CD4-positive, alpha-beta T cell treated with Interleukin-17A for 1 hour (primary cell): ENCODE data around the gene PAK4.
"Not testable (repeated sequence)": the region's sequence is repeated elsewhere in the genome, so short reads cannot be mapped to it uniquely, and the experiment has no call there.

ENCODE experiments used
- DNase-seq: peaks from one replicate; pipeline ENCODE4 v3.0.0-alpha.2; 2020

PAK4 gene

DNA sequence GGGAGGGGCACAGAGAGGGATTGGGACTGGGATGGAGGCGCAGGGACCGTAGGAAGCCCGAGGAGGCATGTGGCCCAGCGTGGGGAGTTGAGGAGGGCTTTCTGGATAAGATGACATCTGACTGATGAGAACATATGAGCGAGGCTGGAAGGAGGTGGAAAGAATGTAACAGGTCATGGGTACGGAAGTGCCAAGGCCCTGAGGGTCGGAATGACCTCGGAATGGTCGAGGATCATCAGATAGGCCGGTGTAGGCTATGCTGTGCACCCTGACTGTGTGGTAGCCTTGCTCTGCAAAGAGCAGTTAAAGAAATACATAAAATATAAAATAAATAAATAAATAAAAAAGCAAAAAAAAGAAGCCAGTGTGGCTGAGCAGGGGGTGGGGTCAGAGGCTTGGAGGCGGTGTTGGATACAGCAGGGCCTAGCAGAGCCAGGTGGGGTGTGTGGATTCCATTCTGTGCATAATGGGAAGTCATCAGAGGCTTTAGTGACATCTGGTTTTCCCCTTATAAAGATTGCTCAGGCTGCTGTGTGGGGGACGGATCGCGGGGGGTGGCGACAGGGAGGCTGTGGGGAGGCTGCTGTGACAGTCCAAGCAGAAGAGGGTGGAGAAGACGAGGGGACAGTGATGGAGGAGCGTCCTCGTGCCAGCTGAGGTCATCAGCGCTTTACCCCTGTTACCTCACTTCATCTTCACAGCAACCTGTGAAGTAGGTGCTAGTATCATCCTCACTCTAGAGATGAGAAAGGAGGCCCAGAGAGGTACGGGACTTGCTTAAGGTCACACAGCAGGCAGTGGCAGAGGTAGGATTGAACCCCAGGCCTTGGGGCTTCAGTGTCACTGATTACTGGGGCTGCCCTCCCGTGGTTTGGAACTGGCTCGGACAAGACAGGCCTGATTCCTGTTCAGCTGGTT is 5.0 kb downstream of the PAK4 start:
- DNase-seq, result no peak

DNA sequence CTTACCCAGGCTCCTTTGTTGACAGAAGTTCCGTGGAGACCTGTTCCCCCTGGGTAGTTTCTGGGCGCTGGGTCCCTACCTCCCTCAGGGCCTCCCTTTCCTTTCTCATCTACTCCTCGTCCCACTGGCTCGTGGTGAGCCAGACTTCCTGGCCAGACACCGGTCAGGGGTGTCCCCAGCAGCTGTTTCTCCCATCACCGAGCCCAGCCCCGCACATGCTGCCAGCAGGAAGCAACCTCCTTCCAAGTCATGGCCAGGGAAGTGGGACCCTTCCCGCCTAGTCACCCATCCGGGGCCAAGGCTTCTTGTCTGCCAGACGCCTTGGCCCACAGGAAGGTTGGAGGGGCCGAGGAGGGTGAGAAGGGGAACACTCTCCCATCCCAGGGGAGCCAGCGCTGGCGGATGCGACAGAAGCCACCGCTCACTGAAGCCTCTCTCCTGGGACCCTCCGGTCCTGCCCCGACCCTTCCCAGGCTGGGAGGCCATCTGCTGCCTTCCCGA is 5.7 kb downstream of the PAK4 start:
- DNase-seq, result no peak

DNA sequence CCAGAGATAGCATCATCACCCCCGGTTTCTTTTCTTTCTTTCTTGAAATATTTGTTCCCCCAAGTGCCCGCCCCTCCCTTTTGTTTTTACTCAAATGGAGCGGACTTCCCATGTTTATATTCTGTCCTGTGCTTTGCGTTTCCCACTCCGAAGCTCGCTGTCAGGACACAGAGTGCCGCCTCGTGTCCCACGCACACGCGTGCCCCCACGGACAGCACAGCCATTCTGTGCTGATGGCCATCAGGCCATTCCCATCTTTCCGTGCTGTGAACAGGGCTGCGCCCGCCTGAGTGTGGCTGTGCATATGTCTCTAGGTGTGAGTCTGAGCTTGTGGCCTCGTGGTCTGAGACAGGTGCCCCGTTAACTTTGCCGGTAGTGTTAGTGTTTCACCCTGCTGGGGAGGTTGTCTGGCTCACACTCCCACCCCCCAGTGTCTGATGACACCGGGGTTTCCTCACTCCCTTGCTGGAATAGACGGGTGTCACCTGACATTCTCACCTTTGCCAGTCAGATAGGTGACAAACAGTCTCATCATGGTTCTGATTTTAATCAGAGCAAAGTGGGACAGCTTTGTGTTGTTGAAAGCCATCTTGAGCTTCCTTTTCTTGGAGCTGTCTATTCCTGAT is 6.9 kb downstream of the PAK4 start:
- DNase-seq, result no peak

DNA sequence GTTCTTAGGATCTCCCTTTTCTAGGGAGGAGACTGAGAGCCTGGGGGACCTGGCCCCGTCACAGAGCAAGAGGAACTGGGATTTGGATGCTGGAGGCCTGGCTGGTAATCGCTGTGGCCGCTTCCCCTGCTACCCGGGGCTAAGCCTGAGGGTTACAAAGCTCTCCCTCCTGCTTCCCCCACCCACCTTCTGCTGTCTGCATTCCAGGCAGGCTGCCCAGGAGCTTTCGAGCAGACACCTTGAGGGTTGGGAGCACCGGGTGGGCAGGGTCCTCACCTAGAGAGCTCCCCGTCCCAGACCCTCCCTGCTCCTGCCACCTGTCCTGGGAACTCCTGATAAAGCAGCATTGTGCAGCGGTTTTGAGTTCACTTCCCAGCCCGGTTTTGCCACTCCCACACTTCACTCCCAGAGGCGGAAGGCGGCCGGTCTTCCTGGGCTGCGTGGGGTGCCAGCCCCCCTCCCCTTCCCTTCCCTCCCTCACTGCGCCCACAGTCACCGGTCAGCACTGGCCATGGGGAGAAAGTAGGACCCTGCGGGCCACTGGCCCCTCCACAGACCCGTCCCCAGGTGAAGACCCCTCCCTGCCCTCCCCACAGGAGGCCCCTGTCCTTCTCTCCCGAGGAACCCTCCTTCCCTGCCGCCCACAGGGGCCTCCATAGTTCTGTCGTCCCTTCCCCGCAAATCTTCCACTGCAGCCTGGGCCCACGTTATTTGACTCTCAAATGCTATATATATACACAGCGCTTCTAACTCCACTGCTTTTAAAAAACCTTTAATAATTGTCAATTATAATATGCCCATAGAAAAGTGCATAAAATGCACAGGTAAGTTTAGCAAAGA is 8.1 kb downstream of the PAK4 start:
- no peak for DNase-seq

DNA sequence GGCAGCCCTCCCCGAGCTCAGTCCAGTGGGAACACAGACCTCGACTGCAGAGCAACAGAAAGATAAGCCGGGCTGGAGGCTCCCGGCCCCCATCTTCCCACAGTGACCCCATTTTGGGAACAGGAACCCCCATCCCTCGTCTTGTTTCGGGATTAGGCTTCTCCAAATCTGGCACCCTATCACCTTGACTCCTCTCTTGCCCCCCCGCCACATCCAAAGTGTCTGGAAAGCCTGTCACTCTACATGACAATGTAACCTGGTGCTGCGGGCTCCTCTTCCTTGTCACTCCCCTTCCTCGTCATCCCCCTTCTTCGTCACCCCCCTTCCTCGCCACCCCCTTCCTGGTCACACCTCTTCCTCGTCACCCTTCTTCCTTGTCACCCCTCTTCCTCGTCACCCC is 10.1 kb downstream of the PAK4 start:
- DNase-seq, result no peak

DNA sequence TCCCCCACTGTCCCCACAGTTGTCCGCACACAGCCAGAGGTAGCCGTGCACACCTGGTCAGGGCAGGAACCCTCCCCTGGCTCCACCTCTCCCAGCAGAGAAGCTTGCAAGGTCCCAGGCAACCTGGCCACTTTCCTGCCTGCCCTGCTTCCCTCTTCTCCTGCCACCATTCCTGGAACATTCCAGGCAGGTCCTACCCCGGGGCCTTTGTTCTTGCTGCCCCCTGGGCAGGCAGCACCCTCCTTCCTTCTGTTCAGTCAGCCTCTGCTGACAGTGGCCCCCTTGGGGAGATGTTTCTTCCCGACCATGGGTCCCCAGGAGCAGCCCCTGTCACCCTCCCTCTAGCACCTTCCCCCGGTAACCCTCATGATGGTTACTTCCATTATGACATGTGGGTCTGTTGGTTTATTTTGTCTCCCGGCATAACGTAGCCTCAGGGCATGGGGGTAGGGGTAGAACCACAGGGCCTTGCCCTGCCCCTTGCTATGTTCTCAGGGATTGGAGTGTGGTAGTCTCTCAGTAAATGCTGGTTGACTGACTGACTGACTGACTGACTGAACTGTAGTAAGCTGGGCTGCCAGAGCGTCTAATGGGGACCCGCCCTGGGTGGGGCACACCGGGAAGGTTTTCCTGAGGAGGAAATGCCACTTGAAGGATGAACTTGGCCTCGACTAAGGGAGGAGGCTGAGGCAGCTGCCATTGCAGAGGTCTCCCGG is 10.8 kb downstream of the PAK4 start:
- no peak for DNase-seq

DNA sequence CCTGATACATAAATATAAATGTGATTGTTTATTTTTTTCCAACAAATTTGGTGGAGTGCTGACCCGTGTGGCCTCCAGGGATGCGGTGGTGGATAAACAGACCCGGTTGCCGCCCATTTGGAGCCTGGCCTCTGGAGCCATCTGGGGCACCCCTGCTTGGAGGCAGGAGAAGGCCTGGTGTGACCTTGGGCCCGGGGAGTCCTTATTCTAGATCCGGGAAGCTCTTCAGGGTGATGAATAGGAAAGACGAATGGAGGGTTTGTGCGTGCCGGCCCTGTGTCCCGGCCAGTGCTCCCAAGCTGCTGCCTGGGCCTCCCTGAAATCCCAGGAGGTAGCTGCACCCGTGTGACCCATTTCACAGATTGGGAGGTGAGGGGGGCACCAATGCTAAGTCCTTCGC is 11.5 kb downstream of the PAK4 start:
- no peak for DNase-seq

DNA sequence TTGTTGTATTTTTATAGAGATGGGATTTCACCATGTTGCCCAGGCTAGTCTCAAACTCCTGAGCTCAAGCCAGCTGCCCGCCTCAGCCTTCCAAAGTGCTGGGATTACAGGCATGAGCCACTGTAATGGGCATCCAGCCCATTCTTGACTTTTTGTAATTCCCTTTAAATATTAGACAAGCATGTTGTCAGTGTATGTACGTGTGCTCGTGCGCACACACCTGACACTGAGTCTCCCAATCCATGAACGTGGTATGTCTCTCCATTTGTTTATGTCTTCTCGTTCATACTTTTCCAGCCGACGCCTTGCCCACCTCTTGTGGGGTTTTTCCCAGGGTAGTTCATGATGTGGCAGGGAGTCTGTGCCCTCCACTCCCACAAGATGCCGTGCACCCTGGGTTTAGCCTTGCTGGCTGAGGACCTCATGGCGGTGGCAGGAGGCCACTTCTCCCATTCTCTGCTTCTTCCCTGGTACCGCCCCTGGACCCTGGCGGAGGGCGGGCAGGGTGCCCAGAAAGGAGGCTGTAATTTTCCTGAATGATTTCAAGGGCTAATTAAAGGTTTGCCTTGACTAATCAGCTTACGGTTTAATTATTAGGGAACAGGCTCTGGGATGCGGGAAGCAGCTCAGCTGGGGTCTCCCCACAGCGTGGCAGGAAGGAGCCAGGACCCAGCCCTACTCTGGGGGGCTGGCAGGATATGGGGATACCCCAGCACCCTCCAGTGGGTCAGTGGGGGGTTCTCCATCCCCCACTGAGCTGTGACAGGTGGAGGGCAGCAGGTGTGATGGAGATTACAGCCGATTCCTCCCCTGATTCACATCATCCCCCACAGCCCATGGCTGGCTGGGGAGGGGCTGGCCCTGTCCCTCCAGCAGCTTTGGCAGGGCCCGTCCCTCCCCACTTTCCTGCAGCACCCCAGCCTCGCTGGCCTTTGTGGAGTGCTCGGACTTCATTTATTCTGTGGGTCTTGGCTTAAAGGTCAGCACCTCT is 12.9 kb downstream of the PAK4 start:
- DNase-seq, result no peak

DNA sequence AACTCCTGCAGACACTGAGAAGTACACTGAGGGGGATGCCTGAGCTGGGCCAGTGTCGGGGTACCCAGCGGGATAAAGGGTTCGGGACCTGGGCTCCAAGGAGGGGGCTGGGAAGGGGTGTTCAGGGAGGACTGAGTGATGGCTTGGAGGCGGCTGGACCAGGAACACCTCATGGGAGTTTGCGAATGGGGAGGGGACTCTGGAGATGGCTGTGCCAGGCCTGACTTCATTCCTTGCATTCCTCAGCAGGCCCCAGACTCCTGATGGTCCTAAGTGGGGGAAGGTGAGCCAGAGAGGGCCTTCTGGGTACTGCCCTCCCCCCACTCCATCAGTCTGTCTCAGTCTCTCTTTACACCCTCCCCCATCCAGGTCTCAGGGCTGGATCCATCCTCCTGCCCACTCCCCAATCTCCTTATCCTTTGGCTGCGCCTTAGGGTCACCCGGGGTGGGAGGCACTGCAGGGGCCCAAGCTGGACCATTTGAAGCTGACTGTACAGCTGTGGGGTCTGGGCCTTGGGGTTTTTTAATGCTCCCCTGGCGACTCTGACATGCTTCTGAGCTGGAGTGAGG is 13.8 kb downstream of the PAK4 start:
- DNase-seq, result no peak

DNA sequence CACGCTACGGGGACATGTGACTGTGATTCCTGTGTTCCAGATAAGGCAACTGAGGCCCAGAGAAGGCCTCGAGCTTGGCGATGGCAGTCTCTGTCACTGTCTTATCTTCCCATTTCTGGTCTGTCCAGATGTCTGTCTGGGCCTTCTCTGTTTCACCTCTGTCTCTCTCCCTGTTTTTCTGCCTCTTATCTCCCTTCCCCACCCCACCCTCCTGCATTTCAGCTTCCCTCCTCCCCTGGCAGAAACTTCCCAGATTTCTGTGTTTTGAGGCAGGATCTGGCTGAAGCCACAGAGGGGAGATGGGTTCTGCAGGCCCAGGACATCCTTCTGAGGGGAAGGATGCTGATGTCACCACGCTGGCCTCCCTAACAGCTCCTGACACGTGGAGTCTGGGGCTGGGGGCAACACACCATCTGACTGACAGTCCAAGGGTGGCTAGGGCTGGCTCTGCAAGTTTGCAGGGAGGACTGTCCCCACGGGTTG is 14.4 kb downstream of the PAK4 start:
- no peak for DNase-seq

DNA sequence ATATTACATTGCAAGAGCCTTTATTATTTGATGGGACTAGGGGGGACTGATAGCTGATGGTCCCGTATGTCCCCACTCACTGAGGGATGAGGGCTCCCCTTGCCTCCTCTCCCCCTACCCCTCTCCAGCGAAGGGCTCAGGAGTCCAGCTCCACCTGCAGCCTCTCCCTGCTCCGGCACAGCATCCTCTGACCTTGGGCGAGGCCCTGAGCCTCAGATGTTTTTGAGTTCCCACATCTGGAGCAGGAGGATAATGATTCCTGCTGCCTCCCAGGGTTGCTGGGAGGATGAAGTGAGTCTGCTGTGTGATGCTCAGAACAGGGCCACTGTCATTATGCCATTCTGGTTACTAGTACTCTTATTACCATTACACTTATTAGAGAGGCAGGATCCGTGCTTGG is 15.0 kb downstream of the PAK4 start:
- no peak for DNase-seq

DNA sequence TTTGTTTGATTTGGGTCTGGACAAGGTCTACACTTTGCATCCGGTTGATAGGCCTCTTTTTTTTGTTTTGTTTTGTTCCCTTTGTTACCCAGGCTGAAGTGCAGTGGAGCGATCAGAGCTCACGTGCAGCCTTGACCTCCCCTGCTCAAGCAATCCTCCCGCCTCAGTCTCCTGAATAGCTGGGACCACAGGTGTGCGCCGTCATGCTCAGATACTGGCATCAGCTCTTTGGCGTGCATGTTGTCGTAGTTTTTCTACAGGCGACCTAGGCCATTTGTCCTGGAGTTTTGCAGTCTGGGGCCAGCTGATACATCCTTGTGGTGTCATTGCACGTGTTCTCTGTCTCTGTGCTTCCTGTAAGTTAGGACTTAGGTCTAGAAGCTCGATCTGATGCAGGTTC is 16.3 kb downstream of the PAK4 start:
- DNase-seq, result no peak

DNA sequence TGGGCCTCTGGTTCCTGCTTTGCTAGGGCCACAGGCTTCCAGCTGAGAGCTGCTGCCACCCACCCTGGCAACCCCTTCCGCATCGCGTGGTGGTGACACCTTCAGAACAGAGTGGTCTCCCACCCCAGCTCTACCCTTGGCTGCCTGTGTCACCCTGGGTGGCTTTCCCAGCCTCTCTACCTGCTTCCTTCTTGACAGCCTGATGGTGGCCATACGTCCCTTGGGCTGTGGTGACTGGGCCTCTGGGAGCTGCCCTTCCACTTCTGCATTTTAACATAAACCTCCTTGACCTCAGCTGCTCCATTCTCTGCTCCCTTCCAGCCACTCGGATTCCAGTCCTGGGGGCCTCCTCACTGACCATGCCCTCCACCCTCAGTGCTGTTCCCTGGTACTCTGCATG is 17.0 kb downstream of the PAK4 start:
- no peak for DNase-seq

DNA sequence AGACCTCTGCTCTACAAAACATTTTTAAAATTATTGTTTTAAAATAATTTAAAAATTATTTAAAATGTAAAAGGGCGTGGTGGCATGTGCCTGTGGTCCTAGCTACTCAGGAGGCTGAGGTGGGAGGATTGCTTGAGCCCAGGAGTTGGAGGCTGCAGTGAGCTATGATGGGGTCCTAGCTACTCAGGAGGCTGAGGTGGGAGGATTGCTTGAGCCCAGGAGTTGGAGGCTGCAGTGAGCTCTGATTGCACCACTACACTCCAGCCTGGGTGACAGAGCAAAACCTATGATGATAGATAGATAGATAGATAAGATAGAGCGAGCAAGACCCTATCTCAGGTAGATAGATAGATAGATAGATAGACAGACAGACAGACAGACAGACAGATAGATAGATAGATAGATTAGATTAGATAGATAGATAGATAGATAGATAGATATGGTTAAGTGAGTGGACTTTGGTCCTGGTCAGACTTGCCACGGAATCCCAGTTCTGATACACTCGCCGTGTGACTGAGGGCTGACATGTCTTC is 18.2 kb downstream of the PAK4 start:
- DNase-seq, result not testable (repeated sequence)

DNA sequence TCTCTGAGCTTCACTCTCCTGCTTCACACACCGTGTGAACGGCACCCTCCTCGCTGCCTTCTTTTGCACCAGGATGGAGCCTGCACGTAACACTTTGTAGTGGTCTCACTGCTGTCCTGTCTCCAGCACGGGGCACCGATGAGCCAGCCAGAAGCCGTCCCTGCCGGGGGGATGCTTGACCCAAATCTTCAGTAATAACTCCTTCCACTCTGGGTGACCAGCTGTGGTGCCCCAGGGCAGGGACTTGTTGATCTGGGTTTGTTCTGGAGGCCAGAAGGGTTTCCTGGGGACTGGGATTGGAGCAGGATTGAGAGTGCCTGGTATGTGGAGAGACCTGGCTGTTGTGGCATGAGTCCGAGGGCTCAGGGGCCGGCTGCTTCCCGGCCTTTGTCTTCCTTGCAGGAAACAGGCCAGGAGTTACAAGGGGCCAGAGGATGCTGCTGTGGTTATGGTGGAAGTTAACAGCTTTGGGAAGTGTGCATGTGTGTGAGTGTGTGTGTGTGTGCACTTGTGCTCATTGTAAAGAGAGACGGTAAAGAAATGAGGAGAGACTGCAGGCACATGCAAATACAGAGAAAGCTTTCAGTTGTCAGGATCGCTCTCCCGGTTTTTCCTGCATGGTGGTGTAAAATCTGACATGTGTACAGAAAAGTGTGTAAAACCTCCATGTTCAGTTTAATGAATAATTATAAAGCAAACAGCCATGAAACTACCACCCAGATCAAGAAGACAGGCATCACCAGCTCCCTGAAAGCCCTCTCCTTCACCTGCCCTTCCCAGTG is 18.9 kb downstream of the PAK4 start:
- no peak for DNase-seq

DNA sequence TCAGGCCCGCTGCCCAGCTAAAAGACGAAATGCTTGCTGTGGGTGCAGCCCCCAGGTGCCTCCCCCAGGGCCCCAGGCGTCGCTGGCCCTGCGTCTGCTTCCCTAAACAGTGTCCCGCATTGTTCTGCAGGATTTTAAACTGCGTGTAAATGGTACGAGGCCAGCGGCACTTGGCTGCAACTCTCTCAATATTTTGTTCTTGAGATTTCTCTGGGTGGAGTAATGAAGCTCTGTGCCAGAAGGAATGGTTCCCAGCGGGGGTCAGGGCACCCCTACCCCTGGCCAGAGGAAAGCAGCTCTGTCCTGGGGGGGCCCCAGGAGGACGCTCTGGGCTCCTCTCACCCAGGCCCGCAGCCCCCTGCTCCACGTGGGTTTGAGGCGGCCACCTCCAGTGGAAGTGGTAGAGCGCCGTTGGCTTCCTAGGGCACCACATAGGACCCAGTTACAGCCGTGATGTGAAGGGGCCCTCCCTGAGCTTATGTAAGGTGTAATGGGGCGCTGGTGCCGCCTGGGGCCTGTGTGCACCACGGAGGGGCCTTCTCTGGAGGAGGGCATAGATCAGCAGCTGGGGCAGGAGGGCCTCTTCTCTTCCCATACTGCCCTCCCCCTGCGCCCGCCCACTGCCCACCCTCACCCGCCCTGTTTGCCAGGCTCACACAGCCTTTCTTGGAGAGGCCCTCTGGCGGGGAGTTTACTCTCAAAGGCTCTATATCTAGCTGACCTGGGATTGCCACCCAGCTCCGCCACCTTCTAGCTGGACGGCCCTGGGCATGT is 19.8 kb downstream of the PAK4 start:
- no peak for DNase-seq

DNA sequence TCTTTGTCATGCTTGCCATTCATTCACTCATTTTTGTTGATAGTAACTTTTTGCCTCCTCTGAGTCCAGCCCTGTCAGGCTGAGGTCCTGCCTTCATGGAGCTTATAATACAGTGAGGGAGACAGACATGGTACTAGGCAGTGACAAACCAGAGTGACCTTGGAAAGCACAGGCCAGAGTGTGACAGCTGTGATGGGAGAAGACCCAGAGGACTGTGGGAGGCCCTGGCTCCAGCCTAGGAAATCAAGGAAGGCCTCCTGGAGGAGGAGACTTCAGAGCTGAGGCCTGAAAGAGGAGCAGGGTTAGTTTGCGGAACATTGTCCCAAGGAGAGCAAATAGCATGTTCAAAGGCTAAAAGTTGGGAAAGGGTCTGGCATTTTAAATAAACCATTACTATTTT is 20.5 kb downstream of the PAK4 start:
- DNase-seq, result no peak

DNA sequence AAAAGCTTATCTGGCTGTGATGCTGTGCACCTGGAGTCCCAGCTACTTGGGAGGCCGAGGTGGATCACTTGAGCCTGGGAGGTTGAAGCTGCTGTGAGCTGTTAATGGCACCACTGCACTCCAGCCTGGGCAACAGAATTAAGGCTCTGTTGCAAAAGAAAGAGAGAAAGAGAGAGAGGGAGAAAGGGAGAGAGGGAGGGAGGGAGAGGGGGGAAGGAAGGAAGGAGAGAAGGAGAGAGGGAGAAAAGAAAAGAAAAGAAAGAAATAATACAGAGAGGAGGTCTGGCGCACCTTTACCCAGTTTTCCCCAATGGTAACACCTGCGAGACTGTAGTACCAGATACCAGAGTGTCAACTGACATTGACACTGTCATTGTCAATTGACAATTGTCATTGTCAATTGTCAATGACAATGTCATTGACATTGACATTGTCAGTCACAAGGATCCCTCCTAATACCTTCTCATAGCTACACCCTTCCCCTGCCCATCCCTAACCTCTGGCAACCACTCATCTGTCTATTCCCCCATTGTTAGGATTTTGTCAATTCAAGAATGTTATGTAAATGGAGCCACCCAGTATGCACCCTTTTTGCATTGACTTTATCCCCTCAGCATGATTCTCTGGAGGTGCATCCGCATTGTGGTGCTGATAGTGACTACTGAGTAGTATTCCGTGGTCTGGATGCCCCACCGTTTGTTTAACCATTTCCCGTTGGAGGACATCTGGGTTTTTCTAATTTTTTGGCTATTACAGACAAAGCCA is 21.3 kb downstream of the PAK4 start:
- DNase-seq, result no peak
